ENCODE data around the gene TAF13. TPM values are rescaled to one million over a fixed set of nuclear protein-coding genes. Genes with fewer than 3 reads are reported as not detected.
A peak's percentile ranks its signal among the peaks of the same experiment; 100 is the strongest.

Gene TAF13
- 51.8 TPM for polyA plus RNA-seq (2013, experiment 1 of 2)
- 54.0 TPM for polyA plus RNA-seq (2013, experiment 2 of 2)

- Histone ChIP-seq H4K5ac (ENCODE audit: low read length) (peak within 1 kb of the TSS; percentile 96), H3K27me3 (ENCODE audit: insufficient read depth, low read length, poor library complexity) (no peaks in the 10 kb centered on the region), H3K79me1 (ENCODE audit: low read length) (peaks cover 3% of the 10 kb centered on the region), H3K4me3 (ENCODE audit: low read length) (peak within 1 kb of the TSS; percentile 81), H2BK15ac (replicated peaks; ENCODE audit: low read depth) (no peak within 1 kb of the TSS), H2AK5ac (ENCODE audit: low read length) (no peak within 1 kb of the TSS), H3K27ac (ENCODE audit: low read depth, low read length) (peak within 1 kb of the TSS; percentile 6), H2BK120ac (ENCODE audit: low read depth, low read length) (no peak within 1 kb of the TSS), H3K36me3 (ENCODE audit: control insufficient read depth, insufficient read depth, low read length) (no peaks in the 10 kb centered on the region), H3K79me2 (ENCODE audit: control insufficient read depth, insufficient read depth, low read length) (peaks cover 7% of the 10 kb centered on the region), H2BK5ac (ENCODE audit: low read length) (no peak within 1 kb of the TSS), H3K9ac (ENCODE audit: low read length) (peak within 1 kb of the TSS; percentile 90), H3K4me2 (ENCODE audit: low read length) (peak within 1 kb of the TSS; percentile 44), H3K18ac (ENCODE audit: low read length) (peak within 1 kb of the TSS; percentile 56), H3K23ac (ENCODE audit: low read length) (no peak within 1 kb of the TSS), H3K56ac (ENCODE audit: low read length) (peak within 1 kb of the TSS; percentile 95), H3K4ac (ENCODE audit: low read depth, low read length) (no peak within 1 kb of the TSS), H4K8ac (ENCODE audit: low read depth, low read length) (peak within 1 kb of the TSS; percentile 31), H3K4me1 (ENCODE audit: control insufficient read depth, low read depth, low read length) (no peaks in the 10 kb centered on the region)
- no CpG with 5 or more reads among the region's 39 CpGs for WGBS (ENCODE audit: extremely low coverage, insufficient coverage, low lambda C conversion rate)
- peak; percentile 98 for DNase-seq
Observed at GRCh38 chr1:109075531-109076490, at the start of gene TAF13. Gene TAF13, minus strand, starts transcription at chr1:109076003. Its CDS starts 56 bp downstream, at chr1:109075947.

- no peak overlapping the region for H3K4me3 ChIP-seq (ENCODE audit: low read length)
- no peak overlapping the region for H3K4ac ChIP-seq (ENCODE audit: low read depth, low read length)
- no peak overlapping the region for H3K23ac ChIP-seq (ENCODE audit: low read length)
Observed at GRCh38 chr1:109120356-109120755, 44.6 kb upstream of the TAF13 start.

GRCh38 chr1:109118089-109118488 is 42.3 kb upstream of the TAF13 start:
- Histone ChIP-seq H3K4me3 (ENCODE audit: low read length) (no peak overlapping the region), H2BK5ac (ENCODE audit: low read length) (no peak overlapping the region), H3K56ac (ENCODE audit: low read length) (no peak overlapping the region), H2AK5ac (ENCODE audit: low read length) (no peak overlapping the region), H3K79me1 (ENCODE audit: low read length) (no peaks in the 10 kb centered on the region), H4K5ac (ENCODE audit: low read length) (no peak overlapping the region), H2BK120ac (ENCODE audit: low read depth, low read length) (no peak overlapping the region), H3K36me3 (ENCODE audit: control insufficient read depth, insufficient read depth, low read length) (no peaks in the 10 kb centered on the region), H3K4me1 (ENCODE audit: control insufficient read depth, low read depth, low read length) (no peaks in the 10 kb centered on the region), H2BK15ac (replicated peaks; ENCODE audit: low read depth) (no peak overlapping the region), H3K9ac (ENCODE audit: low read length) (no peak overlapping the region), H3K27ac (ENCODE audit: low read depth, low read length) (no peak overlapping the region), H3K27me3 (ENCODE audit: insufficient read depth, low read length, poor library complexity) (peaks cover 18% of the 10 kb centered on the region), H4K8ac (ENCODE audit: low read depth, low read length) (no peak overlapping the region), H3K79me2 (ENCODE audit: control insufficient read depth, insufficient read depth, low read length) (no peaks in the 10 kb centered on the region), H3K4ac (ENCODE audit: low read depth, low read length) (no peak overlapping the region), H3K23ac (ENCODE audit: low read length) (no peak overlapping the region), H3K18ac (ENCODE audit: low read length) (no peak overlapping the region), H3K4me2 (ENCODE audit: low read length) (no peak overlapping the region)
- no peak for DNase-seq
- WGBS (ENCODE audit: extremely low coverage, insufficient coverage, low lambda C conversion rate), result no CpG with 5 or more reads among the region's 3 CpGs

More at GRCh38 chr1:109120356-109120755, 44.6 kb upstream of the TAF13 start:
- Histone ChIP-seq H2BK15ac (replicated peaks; ENCODE audit: low read depth) (no peak overlapping the region), H3K4me1 (ENCODE audit: control insufficient read depth, low read depth, low read length) (no peaks in the 10 kb centered on the region), H3K27me3 (ENCODE audit: insufficient read depth, low read length, poor library complexity) (peaks cover 3% of the 10 kb centered on the region), H3K9ac (ENCODE audit: low read length) (no peak overlapping the region), H3K79me2 (ENCODE audit: control insufficient read depth, insufficient read depth, low read length) (no peaks in the 10 kb centered on the region), H3K56ac (ENCODE audit: low read length) (no peak overlapping the region), H3K36me3 (ENCODE audit: control insufficient read depth, insufficient read depth, low read length) (no peaks in the 10 kb centered on the region), H3K18ac (ENCODE audit: low read length) (no peak overlapping the region), H3K79me1 (ENCODE audit: low read length) (no peaks in the 10 kb centered on the region), H2BK5ac (ENCODE audit: low read length) (no peak overlapping the region), H3K27ac (ENCODE audit: low read depth, low read length) (no peak overlapping the region), H2AK5ac (ENCODE audit: low read length) (no peak overlapping the region), H3K4me2 (ENCODE audit: low read length) (no peak overlapping the region), H4K8ac (ENCODE audit: low read depth, low read length) (no peak overlapping the region), H2BK120ac (ENCODE audit: low read depth, low read length) (no peak overlapping the region), H4K5ac (ENCODE audit: low read length) (no peak overlapping the region)
- no CpG with 5 or more reads among the region's 5 CpGs for WGBS (ENCODE audit: extremely low coverage, insufficient coverage, low lambda C conversion rate)
- no peak for DNase-seq

GRCh38 chr1:109116286-109116685 is 40.5 kb upstream of the TAF13 start:
- no peak overlapping the region for H4K8ac ChIP-seq (ENCODE audit: low read depth, low read length)
- H3K18ac ChIP-seq (ENCODE audit: low read length), result no peak overlapping the region
- no peak overlapping the region for H3K9ac ChIP-seq (ENCODE audit: low read length)
- H3K4ac ChIP-seq (ENCODE audit: low read depth, low read length), result no peak overlapping the region
- no peak overlapping the region for H4K5ac ChIP-seq (ENCODE audit: low read length)
- H3K27ac ChIP-seq (ENCODE audit: low read depth, low read length), result no peak overlapping the region
- no CpG with 5 or more reads among the region's 1 CpG for WGBS (ENCODE audit: extremely low coverage, insufficient coverage, low lambda C conversion rate)
- DNase-seq, result no peak
- H3K27me3 ChIP-seq (ENCODE audit: insufficient read depth, low read length, poor library complexity), result peaks cover 18% of the 10 kb centered on the region
- no peak overlapping the region for H2BK120ac ChIP-seq (ENCODE audit: low read depth, low read length)
- H3K79me2 ChIP-seq (ENCODE audit: control insufficient read depth, insufficient read depth, low read length), result no peaks in the 10 kb centered on the region
- no peak overlapping the region for H2AK5ac ChIP-seq (ENCODE audit: low read length)
- H3K79me1 ChIP-seq (ENCODE audit: low read length), result no peaks in the 10 kb centered on the region
- no peak overlapping the region for H2BK15ac ChIP-seq (replicated peaks; ENCODE audit: low read depth)
- H3K36me3 ChIP-seq (ENCODE audit: control insufficient read depth, insufficient read depth, low read length), result no peaks in the 10 kb centered on the region
- no peak overlapping the region for H2BK5ac ChIP-seq (ENCODE audit: low read length)
- no peak overlapping the region for H3K4me2 ChIP-seq (ENCODE audit: low read length)
- H3K4me1 ChIP-seq (ENCODE audit: control insufficient read depth, low read depth, low read length), result no peaks in the 10 kb centered on the region
- H3K23ac ChIP-seq (ENCODE audit: low read length), result no peak overlapping the region
- H3K4me3 ChIP-seq (ENCODE audit: low read length), result no peak overlapping the region
- no peak overlapping the region for H3K56ac ChIP-seq (ENCODE audit: low read length)

DNA sequence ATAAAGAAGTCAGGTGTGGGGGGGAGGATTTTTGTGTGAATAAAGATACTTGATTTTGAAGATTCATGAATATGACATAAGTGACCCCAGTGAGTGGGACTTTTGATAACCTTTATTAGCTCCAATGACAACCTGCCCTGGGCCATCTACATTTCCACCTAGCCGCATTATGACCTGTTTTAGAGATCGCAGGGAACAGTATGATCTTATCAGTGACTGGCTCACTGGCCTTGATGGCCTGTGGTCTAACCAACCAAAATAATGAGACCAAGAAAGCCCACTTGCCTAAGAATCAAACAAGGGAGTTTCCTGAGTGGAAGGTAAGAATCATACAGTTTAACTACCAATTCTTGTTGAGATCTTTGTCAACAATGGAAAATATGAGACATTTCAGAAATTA is 39.9 kb upstream of the TAF13 start:
- Histone ChIP-seq H2BK120ac (ENCODE audit: low read depth, low read length) (no peak overlapping the region), H3K56ac (ENCODE audit: low read length) (no peak overlapping the region), H3K23ac (ENCODE audit: low read length) (no peak overlapping the region), H2BK5ac (ENCODE audit: low read length) (no peak overlapping the region), H3K79me1 (ENCODE audit: low read length) (no peaks in the 10 kb centered on the region), H2AK5ac (ENCODE audit: low read length) (no peak overlapping the region), H4K8ac (ENCODE audit: low read depth, low read length) (no peak overlapping the region), H3K27me3 (ENCODE audit: insufficient read depth, low read length, poor library complexity) (peaks cover 18% of the 10 kb centered on the region), H2BK15ac (replicated peaks; ENCODE audit: low read depth) (no peak overlapping the region), H3K4me1 (ENCODE audit: control insufficient read depth, low read depth, low read length) (no peaks in the 10 kb centered on the region), H3K4ac (ENCODE audit: low read depth, low read length) (no peak overlapping the region), H3K9ac (ENCODE audit: low read length) (no peak overlapping the region), H3K4me2 (ENCODE audit: low read length) (no peak overlapping the region), H4K5ac (ENCODE audit: low read length) (no peak overlapping the region), H3K4me3 (ENCODE audit: low read length) (no peak overlapping the region), H3K18ac (ENCODE audit: low read length) (no peak overlapping the region), H3K36me3 (ENCODE audit: control insufficient read depth, insufficient read depth, low read length) (no peaks in the 10 kb centered on the region), H3K27ac (ENCODE audit: low read depth, low read length) (no peak overlapping the region), H3K79me2 (ENCODE audit: control insufficient read depth, insufficient read depth, low read length) (no peaks in the 10 kb centered on the region)
- no CpG with 5 or more reads among the region's 2 CpGs for WGBS (ENCODE audit: extremely low coverage, insufficient coverage, low lambda C conversion rate)
- DNase-seq, result no peak

Measured in mesendoderm (in vitro differentiated cells).